ENCODE results near the gene MCMBP.
"Not testable (repeated sequence)": the region's sequence is repeated elsewhere in the genome, so short reads cannot be mapped to it uniquely, and the experiment has no call there.

MCMBP gene, protein sequence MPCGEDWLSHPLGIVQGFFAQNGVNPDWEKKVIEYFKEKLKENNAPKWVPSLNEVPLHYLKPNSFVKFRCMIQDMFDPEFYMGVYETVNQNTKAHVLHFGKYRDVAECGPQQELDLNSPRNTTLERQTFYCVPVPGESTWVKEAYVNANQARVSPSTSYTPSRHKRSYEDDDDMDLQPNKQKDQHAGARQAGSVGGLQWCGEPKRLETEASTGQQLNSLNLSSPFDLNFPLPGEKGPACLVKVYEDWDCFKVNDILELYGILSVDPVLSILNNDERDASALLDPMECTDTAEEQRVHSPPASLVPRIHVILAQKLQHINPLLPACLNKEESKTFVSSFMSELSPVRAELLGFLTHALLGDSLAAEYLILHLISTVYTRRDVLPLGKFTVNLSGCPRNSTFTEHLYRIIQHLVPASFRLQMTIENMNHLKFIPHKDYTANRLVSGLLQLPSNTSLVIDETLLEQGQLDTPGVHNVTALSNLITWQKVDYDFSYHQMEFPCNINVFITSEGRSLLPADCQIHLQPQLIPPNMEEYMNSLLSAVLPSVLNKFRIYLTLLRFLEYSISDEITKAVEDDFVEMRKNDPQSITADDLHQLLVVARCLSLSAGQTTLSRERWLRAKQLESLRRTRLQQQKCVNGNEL

DNA sequence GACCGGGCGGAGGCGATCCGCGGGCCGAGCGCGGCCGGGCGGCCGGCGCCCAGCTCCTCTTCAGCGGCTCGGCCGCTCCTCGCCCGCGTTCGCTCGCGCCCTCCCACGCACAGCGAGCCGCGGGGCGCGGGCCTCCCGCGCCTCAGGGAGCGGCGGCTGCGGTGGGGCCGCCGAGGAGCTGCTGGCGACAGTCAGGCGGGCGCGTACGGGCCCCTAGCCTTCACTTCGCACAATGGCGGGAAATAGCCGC lies at the start of gene MCMBP:
TSS of gene MCMBP (minus strand) at position 234 of the 250 bp plus-strand sequence. CDS start 259 bp downstream, outside the sequence.
- Mint-ChIP-seq H3K27ac (peak within 1 kb of the TSS; percentile 89), H3K4me3 (peak within 1 kb of the TSS; percentile 93), H3K27me3 (no peaks in the 10 kb centered on the region), H3K36me3 (peaks cover 1% of the 10 kb centered on the region), H3K9me3 (no peaks in the 10 kb centered on the region), H3K4me1 (peaks cover 44% of the 10 kb centered on the region)

DNA sequence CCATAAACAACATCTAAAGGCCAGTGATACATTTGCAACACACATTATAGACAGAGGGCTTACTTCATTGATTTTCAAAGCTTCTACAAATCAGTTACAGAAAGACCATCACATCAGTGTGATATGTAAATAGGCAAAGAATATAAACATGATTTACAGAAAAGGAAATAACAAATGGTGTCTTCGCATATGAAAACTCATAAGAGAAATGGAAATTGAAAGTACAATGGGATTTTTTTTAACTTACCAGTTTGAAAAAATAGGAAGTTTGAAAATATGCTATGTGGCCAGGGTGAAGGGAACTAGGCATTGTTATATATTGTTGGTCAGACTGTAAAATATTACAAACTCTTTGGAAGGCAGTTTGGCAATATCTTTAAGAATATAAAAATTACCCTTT lies 47.2 kb upstream of the MCMBP start:
- Mint-ChIP-seq H3K4me3 (no peak overlapping the region), H3K27ac (no peak overlapping the region), H3K27me3 (no peaks in the 10 kb centered on the region), H3K36me3 (peaks cover 21% of the 10 kb centered on the region), H3K4me1 (peaks cover 3% of the 10 kb centered on the region), H3K9me3 (no peaks in the 10 kb centered on the region)

DNA sequence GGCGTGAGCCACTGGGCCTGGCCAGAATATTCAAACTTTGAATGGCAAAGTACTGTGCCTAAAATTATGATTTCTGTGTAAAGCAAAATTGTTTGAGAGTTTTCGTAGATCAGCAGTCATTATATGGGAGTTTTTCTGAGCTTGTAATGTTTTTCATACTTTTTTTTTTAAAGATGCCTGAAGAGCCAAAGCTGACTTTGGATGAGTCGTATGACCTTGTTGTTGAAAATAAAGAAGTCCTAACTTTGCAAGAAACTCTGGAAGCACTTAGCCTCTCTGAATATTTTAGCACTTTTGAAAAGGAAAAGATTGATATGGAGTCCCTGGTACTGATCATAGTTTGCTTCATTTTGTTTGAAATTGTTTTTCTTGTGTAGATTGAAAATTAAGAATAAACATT lies 46.6 kb upstream of the MCMBP start:
- Mint-ChIP-seq H3K4me3 (no peak overlapping the region), H3K36me3 (peaks cover 24% of the 10 kb centered on the region), H3K27me3 (no peaks in the 10 kb centered on the region), H3K4me1 (peaks cover 3% of the 10 kb centered on the region), H3K27ac (no peak overlapping the region), H3K9me3 (no peaks in the 10 kb centered on the region)

DNA sequence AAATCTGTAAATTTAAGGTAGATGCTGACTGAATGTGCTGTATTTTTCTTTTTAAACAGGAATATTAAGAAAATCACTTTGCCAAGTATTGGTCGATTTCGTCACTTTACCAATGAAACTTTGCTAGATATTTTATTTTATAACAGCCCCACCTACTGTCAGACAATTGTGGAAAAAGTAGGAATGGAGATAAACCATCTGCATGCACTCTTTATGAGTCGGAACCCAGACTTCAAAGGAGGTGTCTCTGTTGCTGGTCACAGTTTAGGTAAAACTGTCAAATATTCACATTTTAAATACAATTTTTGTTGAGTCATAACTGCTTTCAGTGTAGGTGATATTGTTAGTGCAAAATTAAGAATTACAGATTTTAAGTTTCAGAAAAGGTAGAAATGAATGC lies 45.1 kb upstream of the MCMBP start:
- H3K27me3 Mint-ChIP-seq, result no peaks in the 10 kb centered on the region
- H3K4me3 Mint-ChIP-seq, result no peak overlapping the region
- H3K9me3 Mint-ChIP-seq, result no peaks in the 10 kb centered on the region
- H3K4me1 Mint-ChIP-seq, result peaks cover 3% of the 10 kb centered on the region
- no peak overlapping the region for H3K27ac Mint-ChIP-seq
- H3K36me3 Mint-ChIP-seq, result peaks cover 27% of the 10 kb centered on the region

DNA sequence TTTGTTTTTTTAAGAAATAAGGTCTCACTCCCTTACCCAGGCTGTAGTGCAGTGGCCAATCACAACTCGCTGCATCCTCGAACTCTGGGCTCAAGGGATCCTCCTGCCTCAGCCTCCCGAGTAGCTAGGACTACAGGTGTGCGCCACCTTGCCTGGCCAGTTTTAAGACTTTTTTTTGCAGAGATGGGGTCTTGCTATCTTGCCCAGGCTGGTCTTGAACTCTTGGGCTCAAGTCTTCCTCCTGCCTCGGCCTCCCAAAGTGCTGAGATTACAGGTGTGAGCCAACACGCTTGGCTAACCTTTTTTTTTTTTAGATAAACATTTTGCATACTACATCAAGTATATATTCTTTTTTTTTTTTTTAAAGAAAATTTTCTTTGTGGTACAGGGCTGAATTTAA lies 38.0 kb upstream of the MCMBP start:
- H3K4me1 Mint-ChIP-seq, result no peaks in the 10 kb centered on the region
- no peak overlapping the region for H3K4me3 Mint-ChIP-seq
- peaks cover 10% of the 10 kb centered on the region for H3K36me3 Mint-ChIP-seq
- no peaks in the 10 kb centered on the region for H3K27me3 Mint-ChIP-seq
- no peak overlapping the region for H3K27ac Mint-ChIP-seq
- H3K9me3 Mint-ChIP-seq, result no peaks in the 10 kb centered on the region

DNA sequence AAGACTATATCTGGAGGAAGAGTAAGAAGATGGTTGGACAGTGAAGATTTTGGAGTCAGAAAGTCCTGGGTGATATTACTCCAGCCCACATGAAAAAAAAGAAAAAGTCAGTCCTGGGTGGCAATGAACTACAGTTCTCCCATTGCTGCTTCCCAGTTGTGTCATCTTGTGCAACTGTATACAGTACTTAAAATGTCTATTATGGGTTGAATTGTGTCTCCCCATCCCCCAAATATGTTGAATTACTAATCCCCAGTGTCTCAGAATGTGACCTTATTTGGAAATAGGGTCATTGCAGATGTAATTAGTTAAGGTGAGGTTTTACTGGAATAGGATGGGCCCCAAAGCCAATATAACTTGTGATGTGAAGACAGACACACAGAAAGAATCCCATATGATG lies 35.5 kb upstream of the MCMBP start:
- Mint-ChIP-seq H3K27ac (peak overlapping the region; percentile 20), H3K36me3 (peaks cover 8% of the 10 kb centered on the region), H3K4me1 (no peaks in the 10 kb centered on the region)

DNA sequence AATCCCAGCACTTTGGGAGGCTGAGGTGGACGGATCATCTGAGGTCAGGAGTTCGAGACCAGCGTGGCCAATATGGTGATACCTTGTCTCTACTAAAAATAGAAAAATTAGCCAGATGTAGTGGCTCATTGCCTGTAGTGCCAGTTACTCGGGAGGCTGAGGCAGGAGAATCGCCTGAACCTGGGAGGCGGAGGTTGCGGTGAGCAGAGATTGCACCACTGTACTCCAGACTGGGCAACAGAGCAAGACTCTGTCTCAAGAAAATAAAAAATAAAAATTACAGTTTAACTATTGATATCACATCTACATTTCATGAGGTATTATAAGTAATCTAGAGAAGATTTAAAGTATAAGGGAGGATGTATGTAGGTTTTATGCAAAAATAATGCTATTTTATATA lies 35.1 kb upstream of the MCMBP start:
- not testable (repeated sequence) for H3K27ac Mint-ChIP-seq, H3K4me3 Mint-ChIP-seq, H3K4me1 Mint-ChIP-seq, H3K27me3 Mint-ChIP-seq, H3K9me3 Mint-ChIP-seq, H3K36me3 Mint-ChIP-seq

More for the DNA sequence above, 35.5 kb upstream of the MCMBP start:
- Mint-ChIP-seq H3K9me3 (no peaks in the 10 kb centered on the region), H3K27me3 (no peaks in the 10 kb centered on the region), H3K4me3 (no peak overlapping the region)

DNA sequence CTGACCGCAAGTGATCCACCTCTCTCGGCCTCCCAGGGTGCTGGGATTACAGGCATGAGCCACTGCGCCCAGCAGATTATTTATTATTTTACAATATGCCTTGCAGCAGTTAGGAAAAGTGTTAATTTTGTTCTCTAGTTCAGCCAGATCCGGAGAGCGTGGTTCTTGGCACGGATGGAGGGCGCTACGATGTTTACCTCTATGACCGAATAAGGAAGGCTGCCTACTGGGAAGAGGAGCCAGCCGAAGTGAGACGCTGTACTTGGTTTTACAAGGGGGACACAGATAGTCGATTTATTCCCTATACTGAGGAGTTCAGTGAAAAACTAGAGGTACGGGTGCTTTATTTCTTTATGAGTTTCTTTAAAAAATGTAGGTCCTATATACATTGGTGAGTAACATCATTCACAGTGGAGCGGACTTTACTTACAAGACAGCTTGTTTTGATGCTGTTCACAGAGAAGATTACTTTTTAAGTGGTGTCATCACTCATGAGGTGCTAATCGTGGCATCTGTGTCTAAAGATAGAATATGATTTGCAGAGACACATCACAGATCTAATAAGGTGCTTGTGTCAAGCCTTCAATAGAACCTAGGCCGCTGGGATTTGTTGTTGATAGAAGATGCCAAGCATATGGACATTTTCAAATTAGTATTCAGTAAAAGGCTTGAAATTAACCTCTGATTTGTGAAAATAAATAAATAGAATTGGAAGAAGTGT lies 31.5 kb upstream of the MCMBP start:
- no peaks in the 10 kb centered on the region for H3K9me3 Mint-ChIP-seq
- H3K27me3 Mint-ChIP-seq, result no peaks in the 10 kb centered on the region
- H3K4me3 Mint-ChIP-seq, result no peak overlapping the region
- peaks cover 4% of the 10 kb centered on the region for H3K36me3 Mint-ChIP-seq
- H3K4me1 Mint-ChIP-seq, result peaks cover 10% of the 10 kb centered on the region
- no peak overlapping the region for H3K27ac Mint-ChIP-seq

DNA sequence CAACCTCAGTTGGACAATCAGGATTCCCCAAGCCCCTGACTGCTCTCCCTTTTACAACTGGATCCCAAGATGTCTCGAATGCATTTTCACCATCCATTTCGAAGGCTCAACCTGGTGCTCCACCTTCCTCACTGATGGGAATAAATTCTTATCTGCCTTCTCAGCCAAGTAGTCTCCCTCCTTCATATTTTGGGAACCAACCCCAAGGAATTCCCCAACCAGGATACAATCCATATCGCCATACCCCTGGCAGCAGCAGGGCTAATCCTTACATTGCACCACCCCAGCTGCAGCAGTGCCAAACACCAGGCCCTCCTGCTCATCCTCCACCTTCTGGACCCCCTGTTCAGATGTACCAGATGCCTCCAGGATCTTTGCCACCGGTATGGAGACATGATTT lies 25.9 kb upstream of the MCMBP start:
- H3K27ac Mint-ChIP-seq, result no peak overlapping the region
- H3K9me3 Mint-ChIP-seq, result no peaks in the 10 kb centered on the region
- H3K27me3 Mint-ChIP-seq, result no peaks in the 10 kb centered on the region
- peaks cover 8% of the 10 kb centered on the region for H3K36me3 Mint-ChIP-seq
- H3K4me1 Mint-ChIP-seq, result peaks cover 61% of the 10 kb centered on the region
- H3K4me3 Mint-ChIP-seq, result peak overlapping the region; percentile 11

DNA sequence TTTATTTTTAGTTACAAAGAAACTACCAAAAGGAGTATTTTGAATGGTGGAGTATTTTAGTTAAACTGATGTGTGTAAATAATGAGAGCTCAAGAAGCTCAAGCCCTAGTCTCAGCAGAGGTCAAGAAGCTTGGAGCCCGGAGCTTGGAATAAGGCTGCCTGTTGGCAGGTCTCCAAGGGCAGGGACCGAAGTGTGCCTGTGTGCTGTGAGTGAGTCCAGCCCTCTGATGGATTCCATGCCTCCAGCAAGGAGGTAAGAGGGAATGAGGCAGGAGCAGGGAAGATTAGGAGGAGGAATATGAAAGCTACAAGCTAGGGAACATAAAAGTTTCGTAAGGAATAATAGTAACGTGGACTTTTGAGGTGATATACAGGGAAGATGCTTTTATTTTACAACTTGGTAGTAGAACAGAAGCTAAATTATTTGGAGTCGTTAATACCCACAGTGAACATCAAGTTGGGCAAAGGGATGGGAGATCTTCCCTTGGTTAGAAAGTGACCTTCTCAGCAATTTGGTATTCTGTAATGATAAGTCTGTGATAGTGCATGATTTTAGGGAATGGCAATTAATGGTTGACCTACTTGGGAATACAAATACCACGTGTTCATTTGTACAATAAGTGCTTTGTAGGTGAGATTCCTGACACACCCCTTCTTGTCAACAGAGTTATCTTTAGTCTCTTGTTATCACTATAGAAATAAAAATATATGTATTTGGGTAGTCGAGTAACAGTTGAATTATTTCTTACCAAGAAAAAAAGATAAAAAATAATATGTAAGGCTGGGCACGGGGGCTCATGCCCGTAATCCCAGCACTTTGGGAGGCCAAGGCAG lies 24.5 kb upstream of the MCMBP start:
- H3K27me3 Mint-ChIP-seq, result no peaks in the 10 kb centered on the region
- no peak overlapping the region for H3K27ac Mint-ChIP-seq
- no peak overlapping the region for H3K4me3 Mint-ChIP-seq
- H3K36me3 Mint-ChIP-seq, result peaks cover 6% of the 10 kb centered on the region
- H3K4me1 Mint-ChIP-seq, result peaks cover 66% of the 10 kb centered on the region
- no peaks in the 10 kb centered on the region for H3K9me3 Mint-ChIP-seq

DNA sequence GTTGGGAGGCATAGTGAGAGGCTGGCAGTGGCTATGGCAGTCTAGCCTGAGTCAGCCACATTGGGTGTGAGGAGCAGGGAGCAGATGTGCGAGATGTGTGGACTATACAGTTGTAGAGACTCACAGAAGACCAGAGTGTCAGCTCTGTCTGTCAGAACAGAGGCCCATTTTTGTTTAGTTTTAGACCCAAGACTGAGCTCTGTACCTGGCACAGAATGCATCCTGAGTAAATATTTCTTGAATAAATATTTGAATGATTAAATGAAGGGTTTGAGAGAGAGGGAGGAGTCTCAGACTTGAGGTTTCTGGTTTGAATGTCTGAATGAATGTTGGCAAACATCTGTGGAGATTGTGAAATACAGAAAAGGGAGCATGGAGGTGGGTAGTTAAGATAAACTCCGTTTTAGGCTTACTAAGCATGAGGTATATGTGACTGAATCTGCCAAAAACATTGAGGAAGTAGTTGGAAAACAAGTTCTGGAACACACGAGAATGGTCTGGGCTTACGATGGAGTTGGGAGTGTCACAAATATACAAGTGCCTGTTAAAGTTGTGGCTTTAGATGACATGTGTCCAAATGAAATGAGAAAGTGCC lies 23.5 kb upstream of the MCMBP start:
- Mint-ChIP-seq H3K4me3 (peak overlapping the region; percentile 17), H3K9me3 (no peaks in the 10 kb centered on the region), H3K27ac (peak overlapping the region; percentile 60), H3K36me3 (peaks cover 6% of the 10 kb centered on the region), H3K4me1 (peaks cover 68% of the 10 kb centered on the region), H3K27me3 (no peaks in the 10 kb centered on the region)

DNA sequence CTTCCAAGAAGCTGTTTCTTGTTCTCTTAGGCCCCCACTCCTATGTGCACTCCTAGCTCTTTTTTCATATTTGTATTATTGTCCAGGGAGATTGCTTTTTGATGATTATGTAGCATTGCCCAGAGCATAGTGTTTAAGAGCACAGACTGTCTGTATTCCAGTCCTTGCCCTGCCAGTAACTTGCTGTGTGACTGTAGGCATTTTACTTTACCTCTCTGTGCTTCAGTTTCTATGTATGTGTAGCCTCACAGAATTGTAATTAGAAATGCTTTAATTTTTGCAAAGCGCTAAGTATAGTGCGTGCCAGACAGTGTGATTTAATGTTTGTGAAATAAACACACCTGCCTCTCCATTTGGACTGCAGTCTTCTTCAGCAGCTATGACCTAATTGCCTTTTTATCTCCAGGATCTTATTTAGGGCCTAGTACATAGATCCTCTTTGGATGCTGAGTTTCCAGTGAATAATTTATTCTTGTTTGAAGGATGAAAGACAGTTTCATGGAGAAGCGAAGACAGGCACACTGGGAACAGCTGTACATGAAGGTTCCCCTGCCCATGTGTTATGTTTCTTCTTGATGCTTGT lies 21.3 kb upstream of the MCMBP start:
- peaks cover 7% of the 10 kb centered on the region for H3K36me3 Mint-ChIP-seq
- no peaks in the 10 kb centered on the region for H3K9me3 Mint-ChIP-seq
- H3K4me3 Mint-ChIP-seq, result peak overlapping the region; percentile 97
- peak overlapping the region; percentile 100 for H3K27ac Mint-ChIP-seq
- H3K27me3 Mint-ChIP-seq, result no peaks in the 10 kb centered on the region
- peaks cover 56% of the 10 kb centered on the region for H3K4me1 Mint-ChIP-seq

DNA sequence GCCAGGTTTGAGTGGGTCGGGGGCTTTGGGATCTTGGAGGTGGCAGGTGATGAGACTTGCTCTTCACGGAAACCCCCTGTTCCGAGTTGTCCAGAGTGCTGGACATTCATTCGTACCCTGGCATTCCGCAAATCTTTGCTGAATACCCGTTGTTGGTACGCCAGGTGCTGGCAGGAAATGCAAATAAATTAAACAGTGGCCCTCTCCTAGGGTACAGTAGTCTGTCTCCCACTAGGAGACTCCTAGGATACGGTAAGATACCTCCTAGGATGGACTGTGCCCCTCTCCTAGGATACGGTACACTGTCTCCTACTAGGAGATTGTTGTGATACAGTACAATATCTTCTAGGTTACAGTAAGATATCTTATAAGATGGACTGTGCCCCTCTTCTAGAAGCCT lies 20.4 kb upstream of the MCMBP start:
- H3K4me3 Mint-ChIP-seq, result peak overlapping the region; percentile 97
- no peaks in the 10 kb centered on the region for H3K27me3 Mint-ChIP-seq
- H3K27ac Mint-ChIP-seq, result peak overlapping the region; percentile 100
- no peaks in the 10 kb centered on the region for H3K9me3 Mint-ChIP-seq
- H3K36me3 Mint-ChIP-seq, result peaks cover 3% of the 10 kb centered on the region
- peaks cover 47% of the 10 kb centered on the region for H3K4me1 Mint-ChIP-seq

DNA sequence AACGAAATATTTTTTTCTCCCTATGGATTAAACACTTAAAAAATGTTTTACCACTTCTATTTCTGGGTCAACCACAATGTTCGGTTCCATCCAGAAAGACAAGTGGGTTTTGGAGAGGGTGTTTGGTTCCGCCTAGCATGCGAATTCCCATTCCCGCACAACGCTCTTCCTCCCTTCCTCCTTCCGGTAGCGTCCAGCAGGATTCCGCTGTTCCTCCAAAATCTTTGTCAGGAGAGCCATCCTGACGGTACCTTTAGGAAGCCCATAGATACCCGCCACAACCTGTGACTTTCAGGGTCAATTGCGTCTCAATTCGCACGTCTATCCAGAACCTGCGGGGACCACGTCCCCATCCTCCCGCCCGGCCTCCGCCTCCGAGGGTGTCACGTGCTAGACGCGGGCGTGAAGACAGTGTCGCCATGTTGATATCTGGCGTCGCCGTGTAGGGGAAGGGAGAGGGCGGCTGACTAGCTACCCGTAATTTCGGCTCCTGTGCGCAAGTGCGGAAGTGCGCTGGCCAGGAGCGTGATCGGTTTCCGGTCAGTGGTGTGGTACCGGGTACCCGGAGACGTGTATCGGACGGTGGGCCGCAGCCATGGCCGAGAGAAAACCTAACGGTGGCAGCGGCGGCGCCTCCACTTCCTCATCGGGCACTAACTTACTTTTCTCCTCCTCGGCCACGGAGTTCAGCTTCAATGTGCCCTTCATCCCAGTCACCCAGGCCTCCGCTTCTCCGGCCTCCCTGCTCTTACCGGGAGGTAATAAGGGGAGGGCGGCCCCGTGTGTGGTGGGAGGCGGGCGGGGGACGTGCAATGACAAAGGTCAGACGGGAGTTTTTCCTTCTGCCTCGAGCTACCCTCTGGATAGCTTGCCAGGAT lies 19.8 kb upstream of the MCMBP start, which contains the start of gene SEC23IP:
TSS of gene SEC23IP (plus strand) at position 543 of the 878 bp plus-strand sequence. CDS start at position 596, 53 bp downstream.
- Mint-ChIP-seq H3K27me3 (no peaks in the 10 kb centered on the region), H3K4me1 (peaks cover 45% of the 10 kb centered on the region), H3K9me3 (no peaks in the 10 kb centered on the region), H3K36me3 (peaks cover 3% of the 10 kb centered on the region), H3K4me3 (peak within 1 kb of the TSS; percentile 97), H3K27ac (peak within 1 kb of the TSS; percentile 100)

All from activated naive CD4-positive, alpha-beta T cell treated with anti-CD3 and anti-CD28 coated beads, Interleukin-2, amount 50 U/mL, for 24 hours (primary cell).